ENCODE data around the gene ROM1.

DNA sequence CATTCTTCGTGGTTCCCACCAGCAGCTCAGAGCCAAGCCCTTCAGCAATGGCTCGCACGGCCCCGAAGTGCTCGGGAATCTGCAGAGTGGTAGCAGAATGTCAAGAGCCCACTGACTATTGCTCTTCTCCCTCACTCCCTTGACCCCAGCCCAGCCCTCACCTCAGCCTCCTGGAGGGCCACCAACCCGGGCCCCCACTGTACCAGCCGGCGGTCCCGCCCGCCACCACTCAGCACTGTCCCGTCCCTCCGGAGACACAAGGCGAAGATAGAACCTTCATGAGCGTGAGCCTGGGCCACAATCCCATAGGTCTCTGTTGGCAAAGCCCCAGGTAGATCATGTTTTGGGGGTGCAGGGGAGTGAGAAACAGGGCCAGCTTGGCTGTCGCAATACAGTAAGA, 7.2 kb upstream of the ROM1 start:
- TF ChIP-seq EZH2 (IDR thresholded peaks at IDR 0.05) (no peak), POLR2AphosphoS5 (IDR thresholded peaks at IDR 0.05; ENCODE audit: borderline replicate concordance, low read depth, low read length) (no peak)
